ENCODE measurements around the gene DNAJC15.
A peak's percentile ranks its signal among the peaks of the same experiment; 100 is the strongest.
"Not testable (repeated sequence)": the region's sequence is repeated elsewhere in the genome, so short reads cannot be mapped to it uniquely, and the experiment has no call there.

Gene DNAJC15

GRCh38 chr13:43044720-43045301, 21.4 kb downstream of the DNAJC15 start:
- Histone ChIP-seq H4K8ac (ENCODE audit: low read depth, low read length) (no peak overlapping the region), H3K4me2 (ENCODE audit: low read length) (no peak overlapping the region), H4K91ac (ENCODE audit: low read depth, low read length) (peak overlapping the region; percentile 69), H3K4me1 (ENCODE audit: control insufficient read depth in 1 of 2, insufficient read depth in 2 of 2, low read length in 2 of 2) (peaks cover 9 to 11% of the 10 kb centered on the region in 2 experiments), H2BK5ac (ENCODE audit: low read depth, low read length, poor library complexity) (peak overlapping the region; percentile 71), H3K4ac (ENCODE audit: low read depth, low read length) (no peak overlapping the region), H3K79me2 (ENCODE audit: control insufficient read depth, insufficient read depth, low read length, poor library complexity) (peaks cover 4% of the 10 kb centered on the region), H2BK120ac (ENCODE audit: insufficient read depth, low read length, poor library complexity) (peak overlapping the region; percentile 64), H3K27me3 (ENCODE audit: insufficient read depth, low read length) (no peaks in the 10 kb centered on the region), H2AK5ac (ENCODE audit: low read length) (no peak overlapping the region), H2BK12ac (ENCODE audit: low read length) (no peak overlapping the region), H3K9ac (ENCODE audit: low read length) (no peak overlapping the region), H3K4me3 (ENCODE audit: low read depth, low read length) (no peak overlapping the region), H3K18ac (ENCODE audit: low read length) (no peak overlapping the region), H3K79me1 (ENCODE audit: low read length) (peaks cover 30% of the 10 kb centered on the region), H4K12ac (ENCODE audit: low read depth, low read length) (no peak overlapping the region), H3K9me3 (ENCODE audit: insufficient read depth, low read depth, low read length) (peaks cover 2% of the 10 kb centered on the region), H3K23ac (ENCODE audit: low read length) (no peak overlapping the region), H2AFZ (ENCODE audit: insufficient read depth, low read length, poor library complexity) (no peak overlapping the region), H3K27ac (ENCODE audit: low read depth, low read length) (peak overlapping the region; percentile 73), H3K36me3 (ENCODE audit: control insufficient read depth in 1 of 2, insufficient read depth in 2 of 2, low read length in 2 of 2) (peaks cover 0 to 2% of the 10 kb centered on the region in 2 experiments), H3K14ac (ENCODE audit: low read length) (peak overlapping the region; percentile 52)
- 100% methylated on average over 1 of the region's 5 CpGs for whole genome bisulfite sequencing (ENCODE audit: extremely low coverage, insufficient coverage, insufficient read length)
- no peak for DNase-seq

- not testable (repeated sequence) for H2AK5ac ChIP-seq (ENCODE audit: low read length); H3K23ac ChIP-seq (ENCODE audit: low read length); H3K4ac ChIP-seq (ENCODE audit: low read depth, low read length); H3K18ac ChIP-seq (ENCODE audit: low read length); H4K12ac ChIP-seq (ENCODE audit: low read depth, low read length); H2AFZ ChIP-seq (ENCODE audit: insufficient read depth, low read length, poor library complexity); H3K4me2 ChIP-seq (ENCODE audit: low read length); H3K9ac ChIP-seq (ENCODE audit: low read length); H3K4me3 ChIP-seq (ENCODE audit: low read depth, low read length); H3K27me3 ChIP-seq (ENCODE audit: insufficient read depth, low read length); H3K36me3 ChIP-seq (ENCODE audit: control insufficient read depth in 1 of 2, insufficient read depth in 2 of 2, low read length in 2 of 2); H3K79me2 ChIP-seq (ENCODE audit: control insufficient read depth, insufficient read depth, low read length, poor library complexity); H3K9me3 ChIP-seq (ENCODE audit: insufficient read depth, low read depth, low read length)
- Histone ChIP-seq H2BK5ac (ENCODE audit: low read depth, low read length, poor library complexity) (peak overlapping the region; percentile 71), H3K14ac (ENCODE audit: low read length) (peak overlapping the region; percentile 50), H2BK12ac (ENCODE audit: low read length) (peak overlapping the region; percentile 66), H4K91ac (ENCODE audit: low read depth, low read length) (peak overlapping the region; percentile 69), H3K27ac (ENCODE audit: low read depth, low read length) (peak overlapping the region; percentile 73), H2BK120ac (ENCODE audit: insufficient read depth, low read length, poor library complexity) (peak overlapping the region; percentile 64), H3K79me1 (ENCODE audit: low read length) (peaks cover 31% of the 10 kb centered on the region), H3K4me1 (ENCODE audit: control insufficient read depth in 1 of 2, insufficient read depth in 2 of 2, low read length in 2 of 2) (peaks cover 9 to 11% of the 10 kb centered on the region in 2 experiments), H4K8ac (ENCODE audit: low read depth, low read length) (peak overlapping the region; percentile 62)
- peak in 1 of 2 donors; percentile 44 for DNase-seq
- WGBS (ENCODE audit: extremely low coverage, insufficient coverage, insufficient read length), result no CpG with 5 or more reads among the region's 10 CpGs
Observed at GRCh38 chr13:43045302-43045773, 22.0 kb downstream of the DNAJC15 start.

GRCh38 chr13:43046259-43046658, 22.9 kb downstream of the DNAJC15 start:
- no peak for DNase-seq
- Histone ChIP-seq H3K27ac (ENCODE audit: low read depth, low read length) (peak overlapping the region; percentile 26), H3K4ac (ENCODE audit: low read depth, low read length) (no peak overlapping the region), H3K4me3 (ENCODE audit: low read depth, low read length) (no peak overlapping the region), H3K14ac (ENCODE audit: low read length) (peak overlapping the region; percentile 81), H4K8ac (ENCODE audit: low read depth, low read length) (no peak overlapping the region), H3K36me3 (ENCODE audit: control insufficient read depth in 1 of 2, insufficient read depth in 2 of 2, low read length in 2 of 2) (peaks cover 0 to 2% of the 10 kb centered on the region in 2 experiments), H3K79me2 (ENCODE audit: control insufficient read depth, insufficient read depth, low read length, poor library complexity) (peaks cover 4% of the 10 kb centered on the region), H2BK120ac (ENCODE audit: insufficient read depth, low read length, poor library complexity) (peak overlapping the region; percentile 86), H4K12ac (ENCODE audit: low read depth, low read length) (peak overlapping the region; percentile 40), H4K91ac (ENCODE audit: low read depth, low read length) (peak overlapping the region; percentile 84), H2AFZ (ENCODE audit: insufficient read depth, low read length, poor library complexity) (no peak overlapping the region), H3K4me2 (ENCODE audit: low read length) (no peak overlapping the region), H3K18ac (ENCODE audit: low read length) (no peak overlapping the region), H2BK12ac (ENCODE audit: low read length) (peak overlapping the region; percentile 98), H3K27me3 (ENCODE audit: insufficient read depth, low read length) (no peaks in the 10 kb centered on the region), H3K4me1 (ENCODE audit: control insufficient read depth in 1 of 2, insufficient read depth in 2 of 2, low read length in 2 of 2) (peaks cover 7 to 11% of the 10 kb centered on the region in 2 experiments), H3K79me1 (ENCODE audit: low read length) (peaks cover 29% of the 10 kb centered on the region), H3K23ac (ENCODE audit: low read length) (no peak overlapping the region), H3K9me3 (ENCODE audit: insufficient read depth, low read depth, low read length) (peaks cover 2% of the 10 kb centered on the region), H2AK5ac (ENCODE audit: low read length) (peak overlapping the region; percentile 43), H3K9ac (ENCODE audit: low read length) (no peak overlapping the region), H2BK5ac (ENCODE audit: low read depth, low read length, poor library complexity) (peak overlapping the region; percentile 61)
- WGBS (ENCODE audit: extremely low coverage, insufficient coverage, insufficient read length), result no CpG with 5 or more reads among the region's 6 CpGs

GRCh38 chr13:43054803-43055802, 31.7 kb downstream of the DNAJC15 start:
- peak overlapping the region; percentile 94 for H4K91ac ChIP-seq (ENCODE audit: low read depth, low read length)
- peak overlapping the region; percentile 96 for H3K27ac ChIP-seq (ENCODE audit: low read depth, low read length)
- H3K79me1 ChIP-seq (ENCODE audit: low read length), result peaks cover 32% of the 10 kb centered on the region
- peak overlapping the region; percentile 93 for H4K8ac ChIP-seq (ENCODE audit: low read depth, low read length)
- H3K4me3 ChIP-seq (ENCODE audit: low read depth, low read length), result no peak overlapping the region
- H2AFZ ChIP-seq (ENCODE audit: insufficient read depth, low read length, poor library complexity), result peak overlapping the region; percentile 87
- no CpG with 5 or more reads among the region's 13 CpGs for WGBS (ENCODE audit: extremely low coverage, insufficient coverage, insufficient read length)
- H3K27me3 ChIP-seq (ENCODE audit: insufficient read depth, low read length), result no peaks in the 10 kb centered on the region
- no peaks in the 10 kb centered on the region for H3K36me3 ChIP-seq (ENCODE audit: control insufficient read depth in 1 of 2, insufficient read depth in 2 of 2, low read length in 2 of 2)
- peak overlapping the region; percentile 86 for H3K18ac ChIP-seq (ENCODE audit: low read length)
- H3K9me3 ChIP-seq (ENCODE audit: insufficient read depth, low read depth, low read length), result no peaks in the 10 kb centered on the region
- H2AK5ac ChIP-seq (ENCODE audit: low read length), result peak overlapping the region; percentile 89
- H3K4me2 ChIP-seq (ENCODE audit: low read length), result peak overlapping the region; percentile 62
- H3K9ac ChIP-seq (ENCODE audit: low read length), result no peak overlapping the region
- no peak overlapping the region for H3K23ac ChIP-seq (ENCODE audit: low read length)
- peaks cover 18% of the 10 kb centered on the region for H3K79me2 ChIP-seq (ENCODE audit: control insufficient read depth, insufficient read depth, low read length, poor library complexity)
- H4K12ac ChIP-seq (ENCODE audit: low read depth, low read length), result peak overlapping the region; percentile 84
- H2BK5ac ChIP-seq (ENCODE audit: low read depth, low read length, poor library complexity), result peak overlapping the region; percentile 99
- peak overlapping the region; percentile 94 for H2BK12ac ChIP-seq (ENCODE audit: low read length)
- peak overlapping the region; percentile 94 for H3K4ac ChIP-seq (ENCODE audit: low read depth, low read length)
- H3K14ac ChIP-seq (ENCODE audit: low read length), result peak overlapping the region; percentile 98
- peak in 1 of 2 donors; percentile 17 for DNase-seq
- peaks cover 22 to 29% of the 10 kb centered on the region in 2 experiments for H3K4me1 ChIP-seq (ENCODE audit: control insufficient read depth in 1 of 2, insufficient read depth in 2 of 2, low read length in 2 of 2)
- H2BK120ac ChIP-seq (ENCODE audit: insufficient read depth, low read length, poor library complexity), result peak overlapping the region; percentile 98

Data from trophoblast cell (in vitro differentiated cells and primary cell).